GOT3 (cell line): ENCODE results near the gene SLIT3.

Experiments
- DNase-seq: peaks from one replicate; lab custom pipeline; 2025; ENCODE audit warnings: mixed read lengths; lab: John Stamatoyannopoulos, UW

The SLIT3 gene

GRCh38 chr5:169080448-169080911 is 220.5 kb downstream of the SLIT3 start:
- DNase-seq, result no peak

- no peak for DNase-seq
Measured at GRCh38 chr5:169079697-169080096, 221.2 kb downstream of the SLIT3 start.

DNA sequence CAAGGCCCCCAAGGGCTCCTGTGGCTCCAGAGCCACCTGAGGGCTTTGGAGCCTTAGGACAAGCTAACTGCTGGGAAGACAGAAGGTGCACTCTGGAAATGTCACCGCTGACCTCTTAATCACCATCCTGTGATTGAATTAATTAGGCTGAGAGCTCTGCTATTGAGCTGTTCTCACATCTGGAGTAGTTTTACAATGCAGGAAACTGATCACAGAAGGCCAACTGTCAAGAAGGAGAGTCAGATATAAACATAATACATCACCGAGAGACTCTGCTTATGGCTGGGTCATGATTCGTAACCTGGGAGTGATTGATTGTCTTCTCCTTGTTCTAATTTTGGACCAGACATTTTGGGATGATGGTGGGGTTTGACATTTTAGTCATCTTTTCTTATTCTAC is 226.1 kb downstream of the SLIT3 start:
- DNase-seq, result no peak

- DNase-seq, result no peak
Measured at GRCh38 chr5:169072233-169072632, 228.7 kb downstream of the SLIT3 start.

- no peak for DNase-seq
Measured at GRCh38 chr5:169070413-169070812, 230.5 kb downstream of the SLIT3 start.

GRCh38 chr5:169067751-169068173 is 233.2 kb downstream of the SLIT3 start:
- no peak for DNase-seq

DNA sequence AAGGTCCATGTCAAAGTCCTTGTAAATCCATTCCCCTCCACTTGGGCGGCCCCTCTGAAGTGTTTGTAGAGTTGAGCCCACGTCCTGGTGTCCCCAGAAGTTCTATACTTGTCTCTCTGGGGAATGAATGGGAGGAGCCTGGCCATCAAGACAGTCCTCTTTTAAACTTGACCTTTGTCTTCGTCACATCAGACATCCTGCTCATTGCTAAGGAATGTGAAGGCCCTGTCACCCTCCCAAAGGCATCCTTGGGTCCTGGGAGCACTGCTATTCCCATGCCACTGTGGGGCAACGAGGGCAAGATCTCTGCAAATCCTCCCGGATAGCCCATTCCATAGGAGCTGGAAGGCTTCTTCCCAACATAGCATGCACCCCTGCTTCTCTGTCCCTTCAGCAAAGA is 235.5 kb downstream of the SLIT3 start:
- DNase-seq, result no peak

DNA sequence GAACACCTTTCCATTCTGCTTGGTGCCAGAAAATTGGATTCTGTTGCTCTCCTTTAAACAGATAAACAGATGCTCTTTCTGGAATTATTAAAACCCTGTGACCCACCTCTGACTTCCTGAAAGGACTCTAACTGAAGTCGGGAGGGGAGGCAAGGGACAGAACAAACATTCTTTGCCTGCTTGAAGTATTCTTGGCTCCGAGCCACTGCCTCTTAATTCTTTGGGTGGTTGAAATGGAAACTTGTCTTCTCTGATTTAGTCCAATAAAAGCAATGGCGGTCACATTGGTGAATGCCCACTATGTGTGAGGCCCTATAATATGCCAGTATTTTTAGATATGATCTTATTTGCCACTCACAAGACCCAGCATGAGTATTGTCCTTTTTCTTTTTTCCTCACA is 236.8 kb downstream of the SLIT3 start:
- no peak for DNase-seq

DNA sequence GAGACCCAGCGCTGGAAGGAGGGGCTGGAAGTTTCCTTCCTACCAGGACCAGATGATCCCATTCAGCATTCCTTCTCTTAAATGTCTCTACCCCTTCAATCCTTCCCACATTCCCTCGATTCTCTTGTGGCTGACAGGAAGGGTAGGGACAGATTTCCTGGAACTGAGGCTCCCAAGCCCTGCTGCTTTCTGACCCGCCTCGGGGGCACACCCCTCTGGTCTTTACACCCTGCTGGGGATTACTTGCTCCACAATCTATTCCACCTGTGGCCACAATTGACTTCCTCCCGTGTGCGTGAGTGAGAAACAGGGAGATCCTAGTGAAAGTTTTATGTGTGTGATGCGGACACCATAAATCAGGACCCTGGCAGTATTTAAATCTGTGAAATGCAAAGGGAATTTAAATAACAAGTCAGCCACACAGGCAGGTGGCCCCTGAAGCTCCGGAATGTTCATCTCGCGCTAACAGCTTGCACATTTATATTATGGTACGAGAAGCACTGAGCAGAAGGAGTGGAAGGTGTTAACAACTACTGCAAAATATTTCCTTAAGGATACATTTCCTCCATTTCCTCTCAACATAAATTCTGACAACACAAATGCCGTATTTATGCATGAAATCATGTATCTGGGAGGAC is 237.5 kb downstream of the SLIT3 start:
- no peak for DNase-seq

GRCh38 chr5:169062690-169063089 is 238.2 kb downstream of the SLIT3 start:
- DNase-seq, result no peak

DNA sequence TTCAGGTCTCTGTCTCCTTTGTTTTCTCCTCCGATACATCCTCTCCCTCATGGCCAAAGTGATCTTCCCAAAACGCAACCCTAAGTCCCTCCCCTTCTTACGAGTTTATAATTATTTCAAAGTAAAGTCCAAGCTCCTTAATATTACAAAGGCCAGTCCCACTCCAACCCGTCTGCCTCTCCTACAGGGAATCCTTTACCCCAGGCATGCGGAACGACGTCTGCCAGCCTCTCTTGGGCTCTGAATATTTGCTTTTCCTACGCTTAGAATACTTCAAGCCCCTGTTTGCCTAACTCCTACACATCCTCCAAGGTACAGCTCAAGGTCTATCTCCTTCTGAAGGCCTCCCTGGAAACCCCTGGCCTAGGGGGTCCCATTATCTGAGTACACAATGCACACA is 246.4 kb downstream of the SLIT3 start:
- no peak for DNase-seq

- no peak for DNase-seq
Measured at GRCh38 chr5:169052207-169052606, 248.7 kb downstream of the SLIT3 start.

DNA sequence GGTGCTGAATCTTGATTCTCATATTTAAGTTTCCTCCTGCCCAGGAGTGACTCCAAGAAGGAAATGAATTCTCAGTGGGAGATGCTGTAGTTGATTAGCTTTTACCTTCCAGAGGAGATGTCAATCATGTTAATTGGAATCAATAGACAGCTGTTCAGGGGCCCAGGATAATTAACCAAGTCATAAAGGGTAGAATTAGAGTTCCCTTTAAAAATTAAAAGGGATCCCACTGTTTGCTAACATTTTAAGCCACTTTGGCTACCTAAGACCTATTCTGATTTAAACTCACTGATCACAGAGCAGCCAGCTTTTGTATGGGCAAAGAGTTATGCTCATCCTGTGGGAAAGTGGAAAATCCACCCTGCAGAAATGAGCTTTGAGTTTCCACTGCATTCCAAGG is 249.6 kb downstream of the SLIT3 start:
- no peak for DNase-seq

GRCh38 chr5:169050636-169051035 is 250.3 kb downstream of the SLIT3 start:
- no peak for DNase-seq

DNA sequence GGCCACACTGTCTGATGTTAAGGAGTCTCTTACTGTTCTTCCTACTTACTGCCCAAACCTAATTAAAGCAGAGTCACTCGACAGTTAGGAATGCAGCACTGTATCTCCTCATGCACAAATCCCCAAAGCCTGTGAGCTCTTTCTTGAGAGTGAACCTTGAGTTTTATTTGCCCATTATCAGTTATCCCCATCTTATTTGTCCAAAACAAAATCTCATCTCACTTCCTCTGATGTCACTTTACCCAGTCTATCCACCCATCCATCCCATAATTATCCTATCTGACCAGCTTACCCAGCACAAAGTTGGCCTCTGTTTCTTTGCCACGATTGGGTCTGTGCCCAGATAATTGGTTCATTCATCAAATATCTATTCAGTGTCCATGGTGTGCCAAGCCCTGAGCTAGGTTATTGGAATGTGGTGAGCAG is 250.8 kb downstream of the SLIT3 start:
- no peak for DNase-seq

DNA sequence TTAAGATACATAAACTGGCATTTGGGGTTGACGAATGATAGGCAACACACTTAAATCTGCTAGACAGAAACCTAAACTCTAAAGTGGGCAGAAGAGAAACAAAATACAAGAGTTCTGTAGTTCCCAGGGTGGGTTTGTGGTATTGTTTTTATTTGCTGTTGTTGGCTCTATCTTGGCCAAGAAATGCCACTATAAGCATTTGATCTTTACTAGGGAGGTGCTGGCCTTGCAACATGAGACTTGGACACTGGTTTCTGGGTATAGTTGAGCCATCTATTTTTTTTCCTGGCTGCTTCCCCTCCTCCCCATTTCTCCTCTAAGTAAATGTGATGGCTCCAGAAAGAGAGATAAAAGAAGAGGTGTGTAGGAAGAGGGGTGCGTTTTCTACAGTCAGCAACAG is 251.2 kb downstream of the SLIT3 start:
- no peak for DNase-seq

- DNase-seq, result no peak
Measured at GRCh38 chr5:169048181-169049125, 252.5 kb downstream of the SLIT3 start.

GRCh38 chr5:169044962-169045361 is 256.0 kb downstream of the SLIT3 start:
- no peak for DNase-seq

DNA sequence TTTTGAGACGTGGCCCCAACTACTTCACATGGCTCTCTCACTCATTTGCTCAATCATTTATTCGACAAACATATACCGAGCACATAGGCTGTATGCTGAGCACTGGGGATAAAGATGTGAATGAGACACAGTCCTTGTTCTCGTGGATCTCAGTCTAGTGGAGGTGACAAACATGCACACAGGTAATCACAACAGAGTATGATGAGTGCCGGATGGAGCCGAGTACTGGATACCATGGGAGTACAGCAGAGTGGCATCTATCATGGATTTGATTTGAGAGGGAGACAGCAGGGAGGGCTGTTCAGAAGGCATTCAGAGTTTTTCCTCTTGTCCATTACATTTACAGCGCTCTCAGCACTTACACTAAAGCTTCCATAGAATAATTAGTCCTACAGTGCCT is 259.8 kb downstream of the SLIT3 start:
- no peak for DNase-seq

- DNase-seq, result no peak
Measured at GRCh38 chr5:169039592-169039991, 261.3 kb downstream of the SLIT3 start.

DNA sequence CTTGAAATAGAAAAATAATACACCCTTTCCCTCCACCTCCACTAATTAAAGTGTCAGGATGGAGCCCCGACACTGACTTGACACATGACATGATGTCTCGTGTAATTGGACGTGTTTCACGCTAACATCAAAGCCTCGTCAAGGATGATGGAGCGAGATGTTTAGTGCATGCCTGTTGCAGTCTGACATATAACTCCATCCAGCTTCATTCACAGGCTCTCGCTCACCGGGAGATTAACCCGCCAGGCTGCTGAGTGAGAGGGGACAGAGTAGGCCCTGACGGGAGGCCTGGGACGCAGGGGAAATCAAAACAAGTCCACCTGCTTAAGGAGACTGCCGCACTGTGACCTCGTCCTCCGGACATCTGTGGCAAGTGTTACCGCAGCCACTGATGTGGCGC is 263.5 kb downstream of the SLIT3 start:
- DNase-seq, result no peak

DNA sequence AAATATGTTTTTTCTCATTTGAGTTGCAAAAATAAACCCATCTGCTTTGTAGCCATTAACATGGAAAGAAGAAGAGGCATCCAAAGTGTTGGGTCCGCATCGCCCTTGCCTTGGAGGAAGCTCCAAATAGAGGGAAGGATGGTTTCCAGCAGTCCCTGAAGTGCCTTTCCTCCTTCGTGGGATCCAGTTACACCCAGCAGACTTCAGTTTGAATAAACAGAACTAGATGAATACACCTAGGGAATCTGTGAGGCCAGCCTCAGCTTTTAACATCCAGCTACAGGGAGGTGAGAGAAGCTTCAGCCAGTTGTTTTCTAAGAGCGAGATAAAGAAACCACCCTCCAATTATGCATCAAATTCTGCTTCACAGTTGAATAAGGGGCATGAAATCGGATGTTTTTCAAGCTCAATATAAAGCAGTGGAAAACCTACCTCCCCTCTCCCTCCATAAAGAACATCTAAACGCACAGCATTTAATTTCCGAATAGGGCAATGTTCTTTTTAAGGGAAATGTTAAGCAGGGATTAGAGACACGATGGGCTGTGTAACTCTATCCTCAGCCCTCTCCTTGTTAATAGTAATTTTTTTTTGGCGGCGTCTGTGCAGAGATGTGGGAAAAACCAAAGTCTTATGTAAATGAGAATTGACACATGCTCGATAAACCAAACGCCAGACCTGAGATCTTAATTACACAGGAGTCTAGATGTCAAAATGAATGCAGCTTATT is 264.7 kb downstream of the SLIT3 start:
- no peak for DNase-seq
